B cell (primary cell): ENCODE data around the gene CD72. TPM values are rescaled to one million over a fixed set of nuclear protein-coding genes. Genes with fewer than 3 reads are reported as not detected.

Experiments used
- ATAC-seq: fragments of 200-7000 bp; cut with Tn5 transposase; one replicate; pipeline ENCODE4 v1.10.0; 2021; ENCODE audit warnings: low read depth, mild to moderate bottlenecking, moderate number of reproducible peaks, moderate library complexity
- CTCF ChIA-PET: fragments of 350-600 bp; sonication (Branson Sonifier 250); formaldehyde crosslinking; loops from one replicate; lab custom pipeline; 2021; ENCODE audit warnings: antibody characterized with exemption, inconsistent platforms; lab: Charles Lee
- POLR2A ChIA-PET: fragments of 350-600 bp; sonication (Branson Sonifier 250); formaldehyde crosslinking; loops from one replicate; lab custom pipeline; 2021; ENCODE audit warnings: antibody characterized with exemption; lab: Charles Lee
- DNase-seq: peaks from one replicate; pipeline ENCODE4 v3.0.0; 2013
- H2AFZ ChIP-seq: 2 replicates; pipeline ENCODE4 v1.6.1; 2012; ENCODE audit warnings: mild to moderate bottlenecking, low read depth, low read length; ENCODE audit not compliant: insufficient read depth, poor library complexity, severe bottlenecking
- H3K27ac ChIP-seq, 2 donors: 1 replicate in 1 of 2; 2 replicates in 1 of 2; pipeline ENCODE4 v1.5.1; 2012 to 2013; ENCODE audit warnings: low read length in 2 of 2, mild to moderate bottlenecking in 2 of 2, moderate library complexity in 1 of 2
- H3K27me3 ChIP-seq, 4 experiments: fragments of 200-600 bp in 1 of 4; sonication (generic) in 1 of 4; replicated peaks in 1 of 4; 1 replicate in 2 of 4; 2 replicates in 2 of 4; pipeline versions ENCODE4 v1.6.1 to v1.7.0; 2013 to 2016; ENCODE audit warnings: low read length in 3 of 4, mild to moderate bottlenecking in 2 of 4, mixed read lengths in 1 of 4, moderate library complexity in 1 of 4; ENCODE audit not compliant: insufficient read depth in 4 of 4, control insufficient read depth in 3 of 4; ENCODE audit errors: control extremely low read depth in 1 of 4
- H3K36me3 ChIP-seq, 2 experiments: replicated peaks in 1 of 2; 1 replicate in 1 of 2; 2 replicates in 1 of 2; pipeline versions ENCODE4 v1.6.1 to v1.7.1; 2013; ENCODE audit warnings: low read length in 1 of 2; ENCODE audit not compliant: insufficient read depth in 2 of 2, control insufficient read depth in 1 of 2; ENCODE audit errors: control extremely low read depth in 1 of 2, extremely low read depth in 1 of 2
- H3K4me1 ChIP-seq, 2 donors: fragments of 200-600 bp in 1 of 2; sonication (generic) in 1 of 2; 1 replicate in 1 of 2; 2 replicates in 1 of 2; pipeline versions ENCODE4 v1.5.1 to v1.6.1; 2013 to 2017; ENCODE audit warnings: low read length in 2 of 2; ENCODE audit not compliant: control insufficient read depth in 2 of 2, insufficient read depth in 2 of 2
- H3K4me2 ChIP-seq: replicated peaks from 2 replicates; pipeline ENCODE3; 2012; ENCODE audit warnings: mild to moderate bottlenecking, low read depth, low read length; ENCODE audit not compliant: poor library complexity, severe bottlenecking
- H3K4me3 ChIP-seq, 5 experiments: fragments of 200-600 bp in 1 of 5; sonication (generic) in 1 of 5; 1 replicate in 3 of 5; 2 replicates in 2 of 5; pipeline versions ENCODE4 v1.5.1 to v1.7.0; 2011 to 2016; ENCODE audit warnings: low read length in 4 of 5, mild to moderate bottlenecking in 4 of 5, low read depth in 2 of 5, control low read depth in 1 of 5, moderate library complexity in 1 of 5; ENCODE audit not compliant: insufficient read depth in 1 of 5; ENCODE audit errors: control extremely low read depth in 1 of 5, extremely low read depth in 1 of 5
- H3K79me2 ChIP-seq: fragments of 200-600 bp; sonication (generic); one replicate; pipeline ENCODE4 v1.6.0; 2016; ENCODE audit warnings: low read length; ENCODE audit not compliant: control insufficient read depth, insufficient read depth
- H3K9ac ChIP-seq: fragments of 200-600 bp; sonication (generic); 2 replicates; pipeline ENCODE4 v1.6.1; 2017; ENCODE audit warnings: mild to moderate bottlenecking, low read length, moderate library complexity
- H3K9me3 ChIP-seq, 3 donors: one replicate each; pipeline versions ENCODE4 v1.6.1 to v1.7.1; 2013; ENCODE audit warnings: low read length in 2 of 3; ENCODE audit not compliant: control insufficient read depth in 2 of 3, insufficient read depth in 1 of 3; ENCODE audit errors: control extremely low read depth in 1 of 3
- H4K20me1 ChIP-seq: 2 replicates; pipeline ENCODE4 v1.6.0; 2012; ENCODE audit warnings: mild to moderate bottlenecking, low read length; ENCODE audit not compliant: insufficient read depth, control insufficient read depth, poor library complexity, severe bottlenecking
- H3K27ac Mint-ChIP-seq: one replicate; pipeline ENCODE4 v1.8.0; 2021; ENCODE audit warnings: mixed read lengths
- H3K27me3 Mint-ChIP-seq: one replicate; pipeline ENCODE4 v1.8.0; 2021; ENCODE audit warnings: mixed read lengths
- H3K4me1 Mint-ChIP-seq: one replicate; pipeline ENCODE4 v1.8.0; 2021; ENCODE audit warnings: mixed read lengths
- H3K4me3 Mint-ChIP-seq: one replicate; pipeline ENCODE4 v1.8.0; 2021; ENCODE audit warnings: mixed read lengths
- H3K9me3 Mint-ChIP-seq: one replicate; pipeline ENCODE4 v1.8.0; 2022; ENCODE audit warnings: mixed read lengths; ENCODE audit not compliant: insufficient read depth
- EZH2 ChIP-seq: IDR thresholded peaks from 2 replicates; pipeline ENCODE4 v1.6.1; 2012; ENCODE audit warnings: borderline replicate concordance, low read depth, mild to moderate bottlenecking, moderate library complexity, low read length; ENCODE audit not compliant: insufficient read depth, poor library complexity, severe bottlenecking
- WGBS: methylation state at CpG from one replicate; pipeline ENCODE4 v1.1.5; 2013; ENCODE audit warnings: missing lambda C conversion rate; ENCODE audit not compliant: insufficient coverage; 5-methylcytosine and 5-hydroxymethylcytosine counted together
- intact Hi-C: fragments of 100-400 bp; cut with micrococcal nuclease; formaldehyde crosslinking; loops from one replicate; pipeline ENCODE4 v1.10.0; 2022
- polyA minus RNA-seq: library from RNA; depleted of rRNA, polyadenylated mRNA; stranded (reverse); fragments of >200 nt; gene quantifications from 2 replicates; pipeline ENCODE4 v1.2.3, GENCODE V29; 2012
- polyA plus RNA-seq: library from polyadenylated mRNA; depleted of rRNA; stranded (reverse); fragments of >200 nt; gene quantifications from 2 replicates; pipeline ENCODE4 v1.2.3, GENCODE V29; 2012
- total RNA-seq, 2 donors: library from RNA; stranded (reverse); fragments of 120-200 nt in 1 of 2; gene quantifications; 1 replicate in 1 of 2; 2 replicates in 1 of 2; pipeline versions ENCODE4 v1.2.3 to v1.2.4, GENCODE V29; 2013 to 2022
- TF ChIP-seq, protein P1 (sequence below): fragments of 200-600 bp; IDR thresholded peaks from one replicate; pipeline ENCODE4 v1.8.0; 2022; ENCODE audit warnings: antibody characterized with exemption, mild to moderate bottlenecking

Gene CD72, protein sequence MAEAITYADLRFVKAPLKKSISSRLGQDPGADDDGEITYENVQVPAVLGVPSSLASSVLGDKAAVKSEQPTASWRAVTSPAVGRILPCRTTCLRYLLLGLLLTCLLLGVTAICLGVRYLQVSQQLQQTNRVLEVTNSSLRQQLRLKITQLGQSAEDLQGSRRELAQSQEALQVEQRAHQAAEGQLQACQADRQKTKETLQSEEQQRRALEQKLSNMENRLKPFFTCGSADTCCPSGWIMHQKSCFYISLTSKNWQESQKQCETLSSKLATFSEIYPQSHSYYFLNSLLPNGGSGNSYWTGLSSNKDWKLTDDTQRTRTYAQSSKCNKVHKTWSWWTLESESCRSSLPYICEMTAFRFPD
- total RNA-seq (94.6 and 110 TPM in 2 replicates), polyA plus RNA-seq (436 and 651 TPM in 2 replicates), polyA minus RNA-seq (298 and 304 TPM in 2 replicates)
- 347 TPM for total RNA-seq (2013)

DNA sequence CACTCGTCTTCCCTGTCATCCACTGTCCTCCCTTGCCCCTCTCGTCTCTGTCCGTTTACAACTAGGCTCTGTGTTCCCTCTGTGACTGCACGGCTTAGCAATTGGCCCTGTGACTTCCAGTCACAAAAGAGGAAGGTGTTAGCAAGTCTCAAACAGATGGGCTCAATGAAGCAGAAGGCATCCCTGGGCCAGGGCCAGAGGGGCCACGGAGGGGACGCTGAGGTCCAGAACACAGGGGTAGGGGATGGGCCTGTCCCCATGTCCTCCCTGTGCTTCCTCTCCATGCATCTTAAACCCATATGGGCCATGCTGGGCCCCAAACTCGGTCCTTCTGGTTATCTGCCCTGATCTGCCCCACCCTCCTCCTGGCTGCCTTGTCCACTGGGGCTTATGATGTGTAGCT is at the start of gene CD72:
TSS of gene CD72 (minus strand) at position 89 of the 403 bp plus-strand sequence. CDS start 110 bp downstream, outside the sequence.
- Histone ChIP-seq H4K20me1 (peaks cover 35% of the 10 kb centered on the region), H3K79me2 (peaks cover 47% of the 10 kb centered on the region), H3K27ac (peak within 1 kb of the TSS; percentile 95 to 97), H3K27me3 (no peaks in the 10 kb centered on the region), H3K4me1 (peaks cover 74 to 90% of the 10 kb centered on the region in 2 donors), H3K4me3 (peak within 1 kb of the TSS; percentile 80 to 91 (median 90)), H3K4me2 (peak within 1 kb of the TSS; percentile 76), H3K9me3 (no peaks in the 10 kb centered on the region), H2AFZ (peak within 1 kb of the TSS; percentile 56), H3K9ac (peak within 1 kb of the TSS; percentile 93), H3K36me3 (peaks cover 4 to 29% of the 10 kb centered on the region in 2 experiments)
- peak; percentile 84 for DNase-seq
- ATAC-seq: peak; percentile 51
- CTCF ChIA-PET: interaction anchor here (1.4 to 14.3 kb wide), 6 partner anchors 10 to 109 kb away, joined by 5 to 357 read pairs (median 112); partner anchors contain the start of genes ARHGEF39, CCDC107, RMRP and SIT1
- intact Hi-C loops: loop anchor here (1.0 kb wide), 1 partner anchor 101 kb away; no protein-coding TSS in a partner anchor
- TF ChIP-seq EZH2: no peak
- TF ChIP-seq, protein P1, sequence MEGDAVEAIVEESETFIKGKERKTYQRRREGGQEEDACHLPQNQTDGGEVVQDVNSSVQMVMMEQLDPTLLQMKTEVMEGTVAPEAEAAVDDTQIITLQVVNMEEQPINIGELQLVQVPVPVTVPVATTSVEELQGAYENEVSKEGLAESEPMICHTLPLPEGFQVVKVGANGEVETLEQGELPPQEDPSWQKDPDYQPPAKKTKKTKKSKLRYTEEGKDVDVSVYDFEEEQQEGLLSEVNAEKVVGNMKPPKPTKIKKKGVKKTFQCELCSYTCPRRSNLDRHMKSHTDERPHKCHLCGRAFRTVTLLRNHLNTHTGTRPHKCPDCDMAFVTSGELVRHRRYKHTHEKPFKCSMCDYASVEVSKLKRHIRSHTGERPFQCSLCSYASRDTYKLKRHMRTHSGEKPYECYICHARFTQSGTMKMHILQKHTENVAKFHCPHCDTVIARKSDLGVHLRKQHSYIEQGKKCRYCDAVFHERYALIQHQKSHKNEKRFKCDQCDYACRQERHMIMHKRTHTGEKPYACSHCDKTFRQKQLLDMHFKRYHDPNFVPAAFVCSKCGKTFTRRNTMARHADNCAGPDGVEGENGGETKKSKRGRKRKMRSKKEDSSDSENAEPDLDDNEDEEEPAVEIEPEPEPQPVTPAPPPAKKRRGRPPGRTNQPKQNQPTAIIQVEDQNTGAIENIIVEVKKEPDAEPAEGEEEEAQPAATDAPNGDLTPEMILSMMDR: no peak
- 2% methylated on average over 4 of the region's 7 CpGs for WGBS
- Mint-ChIP-seq H3K9me3 (no peaks in the 10 kb centered on the region), H3K27me3 (no peaks in the 10 kb centered on the region), H3K27ac (peak within 1 kb of the TSS; percentile 86), H3K4me3 (peak within 1 kb of the TSS; percentile 86), H3K4me1 (peaks cover 89% of the 10 kb centered on the region)
- POLR2A ChIA-PET: interaction anchor here (1.4 to 7.1 kb wide), 7 partner anchors 13 to 114 kb away, joined by 5 to 114 read pairs (median 15); partner anchors contain the start of genes ARHGEF39, CCDC107, CREB3 and RMRP
